GM23248 (cell line): Measurements from ENCODE around the gene COL9A2. TPM values are rescaled to one million over a fixed set of nuclear protein-coding genes. Genes with fewer than 3 reads are reported as not detected.

Source experiments
- DNase-seq: peaks from one replicate; pipeline ENCODE4 v3.0.0-alpha.2; 2015
- H2AFZ ChIP-seq: fragments of 200-600 bp; sonication (generic); 2 replicates; pipeline ENCODE4 v1.6.1; 2016; ENCODE audit warnings: antibody characterized with exemption
- H3F3A ChIP-seq: fragments of 200-600 bp; sonication (generic); 2 replicates; pipeline ENCODE4 v1.6.1; 2016; ENCODE audit warnings: mild to moderate bottlenecking, antibody characterized with exemption, mixed run types; ENCODE audit not compliant: insufficient read depth
- H3K27ac ChIP-seq: fragments of 200-600 bp; sonication (generic); 2 replicates; pipeline ENCODE4 v1.5.1; 2016; ENCODE audit warnings: mild to moderate bottlenecking
- H3K27me3 ChIP-seq: fragments of 200-600 bp; sonication (generic); replicated peaks from 2 replicates; pipeline ENCODE4 v1.6.1; 2016; ENCODE audit warnings: mild to moderate bottlenecking; ENCODE audit not compliant: insufficient read depth
- H3K36me3 ChIP-seq: fragments of 200-600 bp; sonication (generic); 2 replicates; pipeline ENCODE4 v1.6.1; 2016; ENCODE audit warnings: low read depth, mild to moderate bottlenecking
- H3K4me1 ChIP-seq: fragments of 200-600 bp; sonication (generic); 2 replicates; pipeline ENCODE4 v1.6.1; 2016; ENCODE audit warnings: mild to moderate bottlenecking; ENCODE audit not compliant: insufficient read depth
- H3K4me2 ChIP-seq: fragments of 200-600 bp; sonication (generic); one replicate; pipeline ENCODE4 v1.6.1; 2016; ENCODE audit warnings: mild to moderate bottlenecking; ENCODE audit not compliant: unreplicated experiment
- H3K4me3 ChIP-seq: fragments of 200-600 bp; sonication (generic); 2 replicates; pipeline ENCODE4 v1.5.1; 2016; ENCODE audit warnings: mild to moderate bottlenecking
- H3K79me2 ChIP-seq: fragments of 200-600 bp; sonication (generic); 2 replicates; pipeline ENCODE4 v1.6.1; 2016; ENCODE audit warnings: mild to moderate bottlenecking; ENCODE audit not compliant: insufficient read depth
- H3K9ac ChIP-seq: fragments of 200-600 bp; sonication (generic); 2 replicates; pipeline ENCODE4 v1.6.1; 2016; ENCODE audit warnings: mild to moderate bottlenecking
- H3K9me2 ChIP-seq: fragments of 200-600 bp; sonication (generic); 2 replicates; pipeline ENCODE4 v1.6.1; 2016; ENCODE audit warnings: mixed run types, mild to moderate bottlenecking, moderate library complexity; ENCODE audit not compliant: insufficient read depth
- H3K9me3 ChIP-seq: fragments of 200-600 bp; sonication (generic); one replicate; pipeline ENCODE4 v1.6.1; 2017; ENCODE audit warnings: low read depth
- H4K20me1 ChIP-seq: fragments of 200-600 bp; sonication (generic); 2 replicates; pipeline ENCODE4 v1.6.0; 2016; ENCODE audit not compliant: insufficient read depth
- EZH2 ChIP-seq: fragments of 200-600 bp; sonication (generic); IDR thresholded peaks from 2 replicates; pipeline ENCODE4 v1.6.1; 2018; ENCODE audit warnings: antibody characterized with exemption, mild to moderate bottlenecking; ENCODE audit not compliant: insufficient read depth, poor library complexity, severe bottlenecking
- EZH2phosphoT487 ChIP-seq: fragments of 200-600 bp; sonication (generic); IDR thresholded peaks from 2 replicates; pipeline ENCODE4 v1.6.1; 2018; ENCODE audit warnings: antibody characterized with exemption, moderate library complexity, mild to moderate bottlenecking, low read depth; ENCODE audit not compliant: insufficient read depth
- WGBS, 2 experiments: methylation state at CpG; one replicate each; pipeline ENCODE4 v1.1.6; 2015 to 2017; ENCODE audit warnings: low lambda C conversion rate in 2 of 2, low coverage in 1 of 2; ENCODE audit errors: missing lambda C conversion rate in 2 of 2; 5-methylcytosine and 5-hydroxymethylcytosine counted together
- in situ Hi-C: fragments of 300-500 bp; cut with MboI; formaldehyde crosslinking; loops from 2 replicates; pipeline ENCODE4 v1.15.0; 2020
- polyA plus RNA-seq: library from polyadenylated mRNA; unstranded; fragments of >200 nt; fragmentation: Nextera tagmentation; extraction: Ambion mirVana; gene quantifications from 2 replicates; pipeline ENCODE4 v1.2.1, GENCODE V29; 2016
- total RNA-seq: library from RNA; depleted of rRNA; stranded (reverse); fragments of >200 nt; shearing (Covaris generic); gene quantifications from 2 replicates; pipeline ENCODE4 v1.2.3, GENCODE V29; 2014; rRNA removed

COL9A2 gene
- total and polyA plus RNA-seq, 2 experiments from 2014 or later, result 0.80 to 2.8 TPM

GRCh38 chr1:40255231-40255630 is 61.9 kb downstream of the COL9A2 start:
- H3K9me3 ChIP-seq, result no peaks in the 10 kb centered on the region
- H3K27ac ChIP-seq, result no peak overlapping the region
- peaks cover 10% of the 10 kb centered on the region for H3K4me1 ChIP-seq
- no peak overlapping the region for H3K4me3 ChIP-seq
- H3K4me2 ChIP-seq, result no peak overlapping the region
- H3K79me2 ChIP-seq, result peaks cover 52% of the 10 kb centered on the region
- no peak overlapping the region for H3K9ac ChIP-seq
- H3K9me2 ChIP-seq, result no peaks in the 10 kb centered on the region
- H3K36me3 ChIP-seq, result peaks cover 2% of the 10 kb centered on the region; the same call in 1 of the 2 replicates
- no peaks in the 10 kb centered on the region for H4K20me1 ChIP-seq
- in situ Hi-C loops, result no loop called here
- TF ChIP-seq EZH2 (no peak), EZH2phosphoT487 (no peak)
- H3K27me3 ChIP-seq, result no peaks in the 10 kb centered on the region
- peaks cover 11% of the 10 kb centered on the region; the same call in 1 of the 2 replicates for H3F3A ChIP-seq
- no peak overlapping the region for H2AFZ ChIP-seq
- DNase-seq, result no peak

- Histone ChIP-seq H3K9ac (no peak overlapping the region), H3K79me2 (peaks cover 30% of the 10 kb centered on the region), H4K20me1 (no peaks in the 10 kb centered on the region), H3K9me2 (no peaks in the 10 kb centered on the region), H3F3A (peaks cover 11% of the 10 kb centered on the region; the same call in 1 of the 2 replicates), H3K36me3 (no peaks in the 10 kb centered on the region), H3K27me3 (no peaks in the 10 kb centered on the region), H2AFZ (no peak overlapping the region), H3K4me2 (no peak overlapping the region), H3K27ac (no peak overlapping the region), H3K4me1 (peaks cover 10% of the 10 kb centered on the region), H3K4me3 (no peak overlapping the region), H3K9me3 (no peaks in the 10 kb centered on the region)
- no peak for TF ChIP-seq EZH2
- no peak for TF ChIP-seq EZH2phosphoT487
- in situ Hi-C loops, result no loop called here
- WGBS, 2 experiments, result 89 to 93% methylated on average over 2 of the region's 2 CpGs
- DNase-seq, result no peak
Measured at GRCh38 chr1:40252601-40253000, 64.5 kb downstream of the COL9A2 start.

- H3K9ac ChIP-seq, result no peak overlapping the region
- WGBS, 2 experiments, result 83 to 84% methylated on average over 4 of the region's 4 CpGs
- H3K79me2 ChIP-seq, result peaks cover 23% of the 10 kb centered on the region
- no peaks in the 10 kb centered on the region for H3K9me3 ChIP-seq
- no peaks in the 10 kb centered on the region for H3K36me3 ChIP-seq
- 0 out of 2 replicates have a peak, but pooled peaks cover 2% of the 10 kb centered on the region for H3F3A ChIP-seq
- no peak for DNase-seq
- peaks cover 5% of the 10 kb centered on the region for H3K4me1 ChIP-seq
- H3K27ac ChIP-seq, result no peak overlapping the region
- no peaks in the 10 kb centered on the region for H4K20me1 ChIP-seq
- in situ Hi-C loops, result no loop called here
- H3K27me3 ChIP-seq, result no peaks in the 10 kb centered on the region
- TF ChIP-seq EZH2, result no peak
- no peak for TF ChIP-seq EZH2phosphoT487
- no peak overlapping the region for H2AFZ ChIP-seq
- no peak overlapping the region for H3K4me3 ChIP-seq
- no peaks in the 10 kb centered on the region for H3K9me2 ChIP-seq
- no peak overlapping the region for H3K4me2 ChIP-seq
Measured at GRCh38 chr1:40251456-40251855, 65.6 kb downstream of the COL9A2 start.

Other genes with a start within 250 kb of the COL9A2 start
- 26.9 and 38.3 TPM in 2 replicates for gene PPT1, start 220.0 kb downstream of the COL9A2 start, total RNA-seq
- gene PPT1, start 220.0 kb downstream of the COL9A2 start, polyA plus RNA-seq, result 53.1 and 54.0 TPM in 2 replicates
- 16.4 and 18.1 TPM in 2 replicates for gene RLF, start 155.9 kb downstream of the COL9A2 start, total RNA-seq
- 6.7 and 7.3 TPM in 2 replicates for gene RLF, start 155.9 kb downstream of the COL9A2 start, polyA plus RNA-seq
- not detected in 2 replicates for gene TMCO2, start 69.3 kb downstream of the COL9A2 start, total RNA-seq
- not detected in 2 replicates for gene TMCO2, start 69.3 kb downstream of the COL9A2 start, polyA plus RNA-seq
- 79.9 and 83.2 TPM in 2 replicates for gene ZMPSTE24, start 59.0 kb downstream of the COL9A2 start, total RNA-seq
- gene ZMPSTE24, start 59.0 kb downstream of the COL9A2 start, polyA plus RNA-seq, result 61.7 and 63.2 TPM in 2 replicates
- gene SMAP2, start 56.4 kb upstream of the COL9A2 start, total RNA-seq, result 14.3 and 15.6 TPM in 2 replicates
- gene SMAP2, start 56.4 kb upstream of the COL9A2 start, polyA plus RNA-seq, result 12.2 and 13.0 TPM in 2 replicates
- gene ZFP69B, start 133.2 kb upstream of the COL9A2 start, total RNA-seq, result 3.0 and 4.2 TPM in 2 replicates
- 3.7 and 3.9 TPM in 2 replicates for gene ZFP69B, start 133.2 kb upstream of the COL9A2 start, polyA plus RNA-seq
- gene ZFP69, start 160.0 kb upstream of the COL9A2 start, total RNA-seq, result 1.9 and 2.9 TPM in 2 replicates
- gene ZFP69, start 160.0 kb upstream of the COL9A2 start, polyA plus RNA-seq, result 2.5 and 3.8 TPM in 2 replicates
- 6.6 and 23.8 TPM in 2 replicates for gene EXO5, start 191.5 kb upstream of the COL9A2 start, total RNA-seq
- gene EXO5, start 191.5 kb upstream of the COL9A2 start, polyA plus RNA-seq, result 8.6 and 11.2 TPM in 2 replicates
- gene ZNF684, start 214.4 kb upstream of the COL9A2 start, total RNA-seq, result 6.2 and 9.1 TPM in 2 replicates
- gene ZNF684, start 214.4 kb upstream of the COL9A2 start, polyA plus RNA-seq, result 2.8 and 3.3 TPM in 2 replicates